PFSK-1 (cell line): ENCODE measurements around the gene LSS.

Experiments
- FOXP2 ChIP-seq: optimal IDR thresholded peaks from 2 replicates; pipeline ENCODE3; 2011; ENCODE audit warnings: borderline replicate concordance, control low read depth, inconsistent platforms; ENCODE audit not compliant: insufficient read depth; ENCODE audit errors: extremely low read length, extremely low read depth
- POLR2AphosphoS5 ChIP-seq: IDR thresholded peaks from 2 replicates; pipeline ENCODE4 v1.6.1; 2012; ENCODE audit warnings: low read depth, mild to moderate bottlenecking, control low read depth, low read length, moderate library complexity
- REST ChIP-seq, 2 experiments: IDR thresholded peaks; 2 replicates each; pipeline versions ENCODE4 v1.6.1 to v1.8.0; 2011 to 2012; ENCODE audit warnings: low read depth in 2 of 2, low read length in 2 of 2, control low read depth in 1 of 2, inconsistent platforms in 1 of 2, mild to moderate bottlenecking in 1 of 2, moderate library complexity in 1 of 2; ENCODE audit not compliant: insufficient read depth in 1 of 2
- SIN3A ChIP-seq: IDR thresholded peaks from 2 replicates; pipeline ENCODE4 v1.6.1; 2012; ENCODE audit warnings: mild to moderate bottlenecking, low read length, moderate library complexity, borderline replicate concordance; ENCODE audit not compliant: insufficient read depth
- TAF1 ChIP-seq: IDR thresholded peaks from 2 replicates; pipeline ENCODE4 v1.6.1; 2012; ENCODE audit warnings: low read length, control low read depth, borderline replicate concordance; ENCODE audit not compliant: insufficient read depth

Gene LSS

DNA sequence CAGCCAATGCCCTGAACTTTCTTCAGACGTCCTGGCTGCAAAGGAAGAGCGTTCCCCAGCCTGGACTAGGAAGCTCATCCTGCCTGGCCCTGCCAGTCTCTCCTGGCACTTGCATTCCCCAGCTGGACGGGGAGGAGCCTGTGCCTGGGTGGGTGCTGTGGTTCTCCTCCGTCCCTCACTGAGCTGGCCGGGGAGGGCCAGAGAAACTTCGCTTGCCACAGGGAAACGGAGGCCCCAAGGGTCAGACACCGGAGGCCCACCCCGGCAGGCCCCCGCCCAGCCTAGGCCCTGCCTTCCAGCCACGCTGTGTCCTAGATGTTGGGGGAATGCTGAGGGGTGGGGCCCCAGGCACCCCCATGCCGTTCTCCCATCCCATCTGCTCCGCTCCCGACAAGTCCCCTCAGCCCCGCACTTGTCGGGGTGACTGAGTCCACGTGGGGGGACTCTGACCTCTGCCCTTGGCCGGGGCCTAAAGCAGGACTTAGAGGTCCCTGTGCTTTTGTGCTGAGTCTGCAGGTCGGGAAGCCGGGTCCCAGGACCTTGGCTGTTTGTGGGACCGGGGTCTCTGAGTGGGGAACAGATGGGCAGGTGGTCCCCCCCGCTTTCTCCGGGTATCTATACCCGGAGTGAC lies 78.0 kb downstream of the LSS start:
- TF ChIP-seq REST (IDR thresholded peaks at IDR 0.05; ENCODE audit: insufficient read depth in 1 of 2, low read depth in 2 of 2, low read length in 2 of 2), result no peak
- TF ChIP-seq FOXP2, result no peak
- TF ChIP-seq SIN3A, result no peak
- no peak for TF ChIP-seq POLR2AphosphoS5
- TF ChIP-seq TAF1, result no peak

GRCh38 chr21:46150073-46150472 lies 78.5 kb downstream of the LSS start:
- TF ChIP-seq REST (IDR thresholded peaks at IDR 0.05; ENCODE audit: insufficient read depth in 1 of 2, low read depth in 2 of 2, low read length in 2 of 2) (no peak), SIN3A (no peak), POLR2AphosphoS5 (no peak), TAF1 (no peak), FOXP2 (no peak)

DNA sequence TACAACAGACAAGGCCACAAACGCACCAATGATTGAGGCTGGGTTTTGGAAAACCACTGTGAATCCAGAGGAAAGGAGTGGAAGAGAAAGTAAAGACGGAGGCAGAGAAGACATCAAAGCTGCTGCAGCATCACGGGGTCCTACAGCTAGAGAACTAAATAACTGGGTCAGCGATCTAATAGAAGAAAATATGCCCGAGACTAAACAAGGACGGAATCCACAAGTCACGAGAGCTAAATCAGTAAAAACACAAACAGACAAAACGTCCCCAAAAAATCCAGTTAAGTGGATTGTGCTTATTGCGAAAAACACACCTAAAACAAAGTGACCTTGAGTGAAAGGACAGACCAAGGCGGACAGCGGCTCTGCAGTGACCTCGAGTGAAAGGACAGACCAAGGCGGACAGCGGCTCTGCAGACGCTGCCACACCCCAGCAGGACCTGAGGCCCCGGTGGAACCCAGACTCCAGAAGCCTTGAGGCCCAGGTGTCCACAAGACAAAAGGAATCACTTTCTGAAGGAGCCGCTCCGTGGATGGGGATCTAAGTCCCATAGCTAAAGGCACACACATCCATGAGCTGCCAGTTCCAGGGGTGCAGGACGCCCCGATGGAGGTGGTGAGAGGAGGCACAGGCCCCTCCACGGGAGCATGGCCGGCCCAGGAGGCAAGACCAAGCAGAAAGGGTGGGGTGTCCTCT lies 79.2 kb downstream of the LSS start:
- TF ChIP-seq SIN3A (no peak), TAF1 (no peak), POLR2AphosphoS5 (no peak), REST (IDR thresholded peaks at IDR 0.05; ENCODE audit: insufficient read depth in 1 of 2, low read depth in 2 of 2, low read length in 2 of 2) (no peak), FOXP2 (no peak)

DNA sequence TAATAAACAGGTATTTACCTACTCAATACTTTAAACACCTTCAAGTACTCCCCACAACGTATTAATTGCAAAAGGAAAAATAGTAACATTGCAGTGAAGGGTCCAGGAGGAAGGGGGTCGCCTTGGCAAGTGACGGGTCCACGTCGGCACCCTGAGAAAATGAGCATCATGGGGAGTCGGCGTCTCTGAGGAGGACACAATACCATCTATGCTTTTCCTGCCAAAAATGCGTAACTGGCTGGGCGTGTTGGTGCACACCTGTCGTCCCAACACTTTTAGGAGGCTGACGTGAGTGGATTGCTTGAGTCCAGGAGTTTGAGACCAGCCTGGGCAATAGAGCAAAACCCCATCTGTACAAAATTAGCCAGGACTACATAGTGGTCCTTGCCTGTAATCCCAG lies 80.5 kb downstream of the LSS start:
- TF ChIP-seq TAF1, result no peak

- TF ChIP-seq TAF1, result no peak
- no peak for TF ChIP-seq FOXP2
- no peak for TF ChIP-seq SIN3A
- TF ChIP-seq POLR2AphosphoS5, result no peak
- no peak for TF ChIP-seq REST (IDR thresholded peaks at IDR 0.05; ENCODE audit: insufficient read depth in 1 of 2, low read depth in 2 of 2, low read length in 2 of 2)
Measured at GRCh38 chr21:46146856-46147255, 81.7 kb downstream of the LSS start.
